PFSK-1 (cell line): ENCODE data around the gene KIF20B.

ENCODE experiments used
- FOXP2 ChIP-seq: optimal IDR thresholded peaks from 2 replicates; pipeline ENCODE3; 2011; ENCODE audit warnings: borderline replicate concordance, control low read depth, inconsistent platforms; ENCODE audit not compliant: insufficient read depth; ENCODE audit errors: extremely low read length, extremely low read depth
- POLR2AphosphoS5 ChIP-seq: IDR thresholded peaks from 2 replicates; pipeline ENCODE4 v1.6.1; 2012; ENCODE audit warnings: low read depth, mild to moderate bottlenecking, control low read depth, low read length, moderate library complexity
- TAF1 ChIP-seq: IDR thresholded peaks from 2 replicates; pipeline ENCODE4 v1.6.1; 2012; ENCODE audit warnings: low read length, control low read depth, borderline replicate concordance; ENCODE audit not compliant: insufficient read depth

DNA sequence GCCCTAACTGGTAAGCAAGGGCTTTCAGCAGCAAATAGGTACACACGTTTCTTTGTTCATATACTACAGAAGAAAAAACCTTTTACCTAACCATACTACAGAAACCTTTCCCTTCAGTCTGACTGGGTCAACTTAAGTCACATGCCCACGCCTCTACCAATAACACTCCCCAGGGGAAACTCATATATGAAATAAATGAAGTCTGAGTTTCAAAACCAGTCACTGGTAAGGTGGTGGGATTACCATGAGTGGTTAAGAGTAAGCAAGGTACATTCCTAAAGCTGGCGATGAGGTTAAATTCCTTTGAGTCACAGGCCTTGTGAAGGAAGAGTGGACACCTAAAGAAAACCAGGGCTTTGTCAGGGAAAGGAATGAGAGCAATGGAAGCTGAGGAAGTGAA, 21.4 kb upstream of the KIF20B start:
- no peak for TF ChIP-seq POLR2AphosphoS5
- TF ChIP-seq TAF1, result no peak
- TF ChIP-seq FOXP2, result no peak
